CD8-positive, alpha-beta memory T cell (primary cell): ENCODE results near the gene PEX11G. TPM values are rescaled to one million over a fixed set of nuclear protein-coding genes. Genes with fewer than 3 reads are reported as not detected.

ENCODE experiments used
- CTCF ChIA-PET: fragments of 350-600 bp; sonication (Branson Sonifier 250); formaldehyde crosslinking; loops from one replicate; lab custom pipeline; 2021; ENCODE audit warnings: antibody characterized with exemption; lab: Charles Lee
- POLR2A ChIA-PET: fragments of 350-600 bp; sonication (Branson Sonifier 250); formaldehyde crosslinking; loops from one replicate; lab custom pipeline; 2021; ENCODE audit warnings: antibody characterized with exemption; lab: Charles Lee
- DNase-seq, 5 donors: peaks; one replicate each; pipeline versions ENCODE4 v3.0.0 to v3.0.0-alpha.2; 2020 to 2022; ENCODE audit warnings: mixed read lengths in 1 of 5
- H3K27ac ChIP-seq: one replicate; pipeline ENCODE4 v1.7.0; 2013; ENCODE audit warnings: low read depth, mild to moderate bottlenecking, low read length, moderate library complexity
- H3K27me3 ChIP-seq: 2 replicates; pipeline ENCODE4 v1.7.0; 2013; ENCODE audit warnings: low read length, mild to moderate bottlenecking; ENCODE audit not compliant: insufficient read depth, poor library complexity, severe bottlenecking
- H3K36me3 ChIP-seq: 2 replicates; pipeline ENCODE4 v1.7.0; 2013; ENCODE audit warnings: mild to moderate bottlenecking, low read length, moderate library complexity; ENCODE audit not compliant: insufficient read depth
- H3K4me1 ChIP-seq: 2 replicates; pipeline ENCODE4 v1.7.0; 2013; ENCODE audit warnings: mild to moderate bottlenecking, low read length, moderate library complexity; ENCODE audit not compliant: insufficient read depth
- H3K4me3 ChIP-seq: 2 replicates; pipeline ENCODE4 v1.7.0; 2013; ENCODE audit warnings: mild to moderate bottlenecking, low read length
- H3K9me3 ChIP-seq: 2 replicates; pipeline ENCODE4 v1.7.0; 2013; ENCODE audit warnings: mild to moderate bottlenecking, low read length
- H3K27ac Mint-ChIP-seq, 8 donors: one replicate each; pipeline ENCODE4 v1.8.0; 2020 to 2021; ENCODE audit warnings: mixed read lengths in 8 of 8, mild to moderate bottlenecking in 6 of 8, inconsistent platforms in 3 of 8, moderate library complexity in 3 of 8
- H3K27me3 Mint-ChIP-seq, 2 donors: one replicate each; pipeline ENCODE4 v1.8.0; 2020 to 2021; ENCODE audit warnings: mixed read lengths in 2 of 2, mild to moderate bottlenecking in 1 of 2, moderate library complexity in 1 of 2
- H3K36me3 Mint-ChIP-seq, 3 donors: one replicate each; pipeline ENCODE4 v1.8.0; 2020 to 2021; ENCODE audit warnings: mixed read lengths in 3 of 3, inconsistent platforms in 1 of 3, mild to moderate bottlenecking in 1 of 3
- H3K4me1 Mint-ChIP-seq, 3 donors: one replicate each; pipeline ENCODE4 v1.8.0; 2020 to 2021; ENCODE audit warnings: mixed read lengths in 3 of 3, inconsistent platforms in 1 of 3, mild to moderate bottlenecking in 1 of 3
- H3K4me3 Mint-ChIP-seq, 7 donors: one replicate each; pipeline ENCODE4 v1.8.0; 2020 to 2021; ENCODE audit warnings: mixed read lengths in 7 of 7, mild to moderate bottlenecking in 6 of 7, moderate library complexity in 4 of 7, inconsistent platforms in 2 of 7
- H3K9me3 Mint-ChIP-seq, 5 donors: one replicate each; pipeline ENCODE4 v1.8.0; 2020 to 2022; ENCODE audit warnings: mixed read lengths in 5 of 5, mild to moderate bottlenecking in 3 of 5, moderate library complexity in 2 of 5, inconsistent platforms in 1 of 5
- polyA plus RNA-seq: library from polyadenylated mRNA; unstranded; fragments of 300-500 nt; fragmentation: Illumina TruSeq; gene quantifications from one replicate; pipeline ENCODE4 v1.2.3, GENCODE V29; 2021
- total RNA-seq, 2 experiments: library from RNA; stranded (reverse); gene quantifications; one replicate each; pipeline ENCODE4 v1.2.3, GENCODE V29; 2021

PEX11G gene
- total and polyA plus RNA-seq, 3 experiments from 2014 or later = 0.94 to 1.7 (median 0.95) TPM

GRCh38 chr19:7426986-7427385 is 61.8 kb downstream of the PEX11G start:
- no peaks in the 10 kb centered on the region for H3K9me3 Mint-ChIP-seq
- peak overlapping the region in 7 of 8 donors; percentile 42 to 89 (median 73) for H3K27ac Mint-ChIP-seq
- no peak overlapping the region for H3K27ac ChIP-seq
- peak in 3 of 5 donors; percentile 19 to 52 (median 20) for DNase-seq
- H3K27me3 Mint-ChIP-seq = no peaks in the 10 kb centered on the region
- H3K36me3 ChIP-seq = peaks cover 21% of the 10 kb centered on the region
- H3K4me3 ChIP-seq = no peak overlapping the region
- no peaks in the 10 kb centered on the region for H3K9me3 ChIP-seq
- CTCF ChIA-PET = interaction anchor here (1.2 kb wide), 1 partner anchor 21 kb away, joined by 3 read pairs; no protein-coding TSS in a partner anchor
- POLR2A ChIA-PET = interaction anchor here (0.6 to 0.7 kb wide), 2 partner anchors 120 to 613 kb away, joined by 6 to 7 read pairs; no protein-coding TSS in a partner anchor
- peak overlapping the region in 3 of 7 donors; percentile 34 to 84 (median 41) for H3K4me3 Mint-ChIP-seq
- H3K36me3 Mint-ChIP-seq = peaks cover 0 to 71% (median 8%) of the 10 kb centered on the region in 3 donors
- no peaks in the 10 kb centered on the region for H3K4me1 ChIP-seq
- H3K27me3 ChIP-seq = no peaks in the 10 kb centered on the region
- peaks cover 17 to 40% (median 27%) of the 10 kb centered on the region in 3 donors for H3K4me1 Mint-ChIP-seq

Other genes starting within 250 kb of the PEX11G start
- gene INSR, start 194.6 kb downstream of the PEX11G start, total RNA-seq = 1 to 10 TPM; 1.2 TPM
- not detected for gene INSR, start 194.6 kb downstream of the PEX11G start, polyA plus RNA-seq
- 10 to 100 TPM; 51.0 to 53.3 TPM for gene ARHGEF18, start 140.1 kb downstream of the PEX11G start, total RNA-seq
- 9.6 TPM for gene ARHGEF18, start 140.1 kb downstream of the PEX11G start, polyA plus RNA-seq
- 1 to 10 TPM; 7.6 to 8.9 TPM for gene ZNF358, start 27.1 kb upstream of the PEX11G start, total RNA-seq
- gene ZNF358, start 27.1 kb upstream of the PEX11G start, polyA plus RNA-seq = 2.5 TPM
- 10 to 100 TPM; 19.4 to 19.6 TPM for gene MCOLN1, start 33.6 kb upstream of the PEX11G start, total RNA-seq
- 11.6 TPM for gene MCOLN1, start 33.6 kb upstream of the PEX11G start, polyA plus RNA-seq
- gene PNPLA6, start 46.7 kb upstream of the PEX11G start, total RNA-seq = 100 to 1,000 TPM; 112 to 117 TPM
- 17.1 TPM for gene PNPLA6, start 46.7 kb upstream of the PEX11G start, polyA plus RNA-seq
- gene CAMSAP3, start 106.8 kb upstream of the PEX11G start, total RNA-seq = under 1 TPM; 0.24 to 0.31 TPM
- gene CAMSAP3, start 106.8 kb upstream of the PEX11G start, polyA plus RNA-seq = 0.07 TPM
- 10 to 100 TPM; 46.0 to 47.6 TPM for gene XAB2, start 140.5 kb upstream of the PEX11G start, total RNA-seq
- 8.8 TPM for gene XAB2, start 140.5 kb upstream of the PEX11G start, polyA plus RNA-seq
- 100 to 1,000 TPM; 110 TPM for gene PET100, start 140.8 kb upstream of the PEX11G start, total RNA-seq
- gene PET100, start 140.8 kb upstream of the PEX11G start, polyA plus RNA-seq = 297 TPM
- under 1 TPM; 0.48 to 0.91 TPM for gene PCP2, start 144.7 kb upstream of the PEX11G start, total RNA-seq
- gene PCP2, start 144.7 kb upstream of the PEX11G start, polyA plus RNA-seq = not detected
- gene STXBP2, start 148.1 kb upstream of the PEX11G start, total RNA-seq = 10 to 100 TPM; 80.1 to 80.5 TPM
- 75.2 TPM for gene STXBP2, start 148.1 kb upstream of the PEX11G start, polyA plus RNA-seq
- gene RETN, start 180.0 kb upstream of the PEX11G start, total RNA-seq = not detected
- 1.2 TPM for gene RETN, start 180.0 kb upstream of the PEX11G start, polyA plus RNA-seq
- not detected for gene MCEMP1, start 188.1 kb upstream of the PEX11G start, total RNA-seq
- gene MCEMP1, start 188.1 kb upstream of the PEX11G start, polyA plus RNA-seq = not detected
- 10 to 100 TPM; 63.5 to 70.1 TPM for gene TRAPPC5, start 191.8 kb upstream of the PEX11G start, total RNA-seq
- gene TRAPPC5, start 191.8 kb upstream of the PEX11G start, polyA plus RNA-seq = 155 TPM
- gene FCER2, start 213.1 kb upstream of the PEX11G start, total RNA-seq = 1 to 10 TPM in 1 of 2 experiments, under 1 TPM in 1; 0.96 to 1.6 TPM
- gene FCER2, start 213.1 kb upstream of the PEX11G start, polyA plus RNA-seq = not detected
- gene CLEC4G, start 243.1 kb upstream of the PEX11G start, total RNA-seq = not detected
- not detected for gene CLEC4G, start 243.1 kb upstream of the PEX11G start, polyA plus RNA-seq